Endothelial cell of umbilical vein (primary cell): ENCODE measurements around the gene R3HDML. TPM values are rescaled to one million over a fixed set of nuclear protein-coding genes. Genes with fewer than 3 reads are reported as not detected.

Source experiments
- BruUV-seq: library from RNA; stranded (reverse); fragments of 400-500 nt; replicated peaks from 2 replicates; lab custom pipeline; 2021; lab: Mats Ljungman, UMichigan
- CTCF ChIA-PET: fragments of 300-600, 350-600 bp; sonication (Branson Sonifier 250); formaldehyde crosslinking; loops from one replicate; lab custom pipeline; 2021; ENCODE audit warnings: antibody characterized with exemption, inconsistent platforms; lab: Charles Lee
- POLR2A ChIA-PET: fragments of 300-600, 350-600 bp; sonication (Branson Sonifier 250); formaldehyde crosslinking; loops from one replicate; lab custom pipeline; 2021; ENCODE audit warnings: antibody characterized with exemption, inconsistent platforms; lab: Charles Lee
- DNase-seq: peaks from one replicate; pipeline ENCODE4 v3.0.0-alpha.2; 2011; ENCODE audit warnings: low read depth, low spot score
- FAIRE-seq: peaks from 2 replicates; lab custom pipeline; 2011; peaks lifted over from hg19 to GRCh38; lab: Jason Lieb, UNC
- H2AFZ ChIP-seq: 2 replicates; pipeline ENCODE4 v1.6.0; 2012; ENCODE audit warnings: low read depth, low read length, control low read depth, inconsistent platforms
- H3K27ac ChIP-seq: 2 replicates; pipeline ENCODE4 v1.5.1; 2011; ENCODE audit warnings: low read depth, mild to moderate bottlenecking, control low read depth, low read length, moderate library complexity; ENCODE audit not compliant: insufficient read depth
- H3K27me3 ChIP-seq, 2 experiments: 2 replicates each; pipeline versions ENCODE4 v1.6.0 to v1.6.1; 2011; ENCODE audit warnings: low read length in 2 of 2, mixed read lengths in 1 of 2; ENCODE audit not compliant: control insufficient read depth in 2 of 2, insufficient read depth in 2 of 2
- H3K36me3 ChIP-seq, 2 experiments: 2 replicates in 1 of 2; 3 replicates in 1 of 2; pipeline ENCODE4 v1.5.1; 2011; ENCODE audit warnings: low read length in 2 of 2, mild to moderate bottlenecking in 1 of 2, moderate library complexity in 1 of 2; ENCODE audit not compliant: control insufficient read depth in 2 of 2, insufficient read depth in 2 of 2; ENCODE audit errors: extremely low read depth in 1 of 2
- H3K4me1 ChIP-seq: 3 replicates; pipeline ENCODE4 v1.5.1; 2011; ENCODE audit warnings: mild to moderate bottlenecking, low read length; ENCODE audit not compliant: control insufficient read depth, insufficient read depth; ENCODE audit errors: extremely low read depth
- H3K4me2 ChIP-seq: 2 replicates; pipeline ENCODE4 v1.6.1; 2011; ENCODE audit warnings: low read length, control low read depth, mixed read lengths; ENCODE audit not compliant: insufficient read depth
- H3K4me3 ChIP-seq, 3 experiments: fragments of 200-600 bp in 1 of 3; sonication (generic), shearing (Covaris generic) in 1 of 3; replicated peaks in 1 of 3; 2 replicates each; pipeline ENCODE4 v1.5.1; 2011 to 2016; ENCODE audit warnings: control low read depth in 3 of 3, low read length in 3 of 3, mild to moderate bottlenecking in 2 of 3, inconsistent platforms in 1 of 3, low read depth in 1 of 3, moderate library complexity in 1 of 3; ENCODE audit not compliant: insufficient read depth in 1 of 3
- H3K79me2 ChIP-seq: 2 replicates; pipeline ENCODE4 v1.6.0; 2012; ENCODE audit warnings: low read length, inconsistent platforms; ENCODE audit not compliant: control insufficient read depth, insufficient read depth
- H3K9ac ChIP-seq: replicated peaks from 2 replicates; pipeline ENCODE3; 2011; ENCODE audit warnings: low read length, control low read depth; ENCODE audit not compliant: insufficient read depth; ENCODE audit errors: extremely low read depth
- H3K9me1 ChIP-seq: replicated peaks from 3 replicates; pipeline ENCODE4 v1.6.0; 2011; ENCODE audit warnings: mild to moderate bottlenecking, low read length; ENCODE audit not compliant: control insufficient read depth, insufficient read depth; ENCODE audit errors: extremely low read depth
- H3K9me3 ChIP-seq: replicated peaks from 2 replicates; pipeline ENCODE4 v1.5.1; 2012; ENCODE audit warnings: low read length, inconsistent platforms; ENCODE audit not compliant: control insufficient read depth, insufficient read depth
- H4K20me1 ChIP-seq: replicated peaks from 2 replicates; pipeline ENCODE3; 2011; ENCODE audit warnings: mild to moderate bottlenecking, low read length; ENCODE audit not compliant: control insufficient read depth, insufficient read depth; ENCODE audit errors: extremely low read depth
- EZH2 ChIP-seq: IDR thresholded peaks from 2 replicates; pipeline ENCODE4 v1.6.1; 2012; ENCODE audit warnings: borderline replicate concordance, low read depth, mild to moderate bottlenecking, moderate library complexity, low read length, inconsistent platforms; ENCODE audit not compliant: severe bottlenecking
- FOS ChIP-seq: IDR thresholded peaks from 2 replicates; pipeline ENCODE4 v1.6.1; 2011; ENCODE audit warnings: mild to moderate bottlenecking, low read length, moderate library complexity, borderline replicate concordance; ENCODE audit not compliant: insufficient read depth
- GATA2 ChIP-seq: IDR thresholded peaks from 2 replicates; pipeline ENCODE4 v1.7.0; 2011; ENCODE audit warnings: low read depth, mild to moderate bottlenecking, moderate library complexity, mixed read lengths, low read length; ENCODE audit not compliant: insufficient read length, insufficient read depth
- JUN ChIP-seq: IDR thresholded peaks from 2 replicates; pipeline ENCODE4 v1.6.1; 2011; ENCODE audit warnings: borderline replicate concordance, low read depth; ENCODE audit not compliant: insufficient read length, insufficient read depth
- MYC ChIP-seq: IDR thresholded peaks from one replicate; pipeline ENCODE4 v1.6.1; 2011; ENCODE audit warnings: mild to moderate bottlenecking, low read depth, low read length
- POLR2A ChIP-seq: IDR thresholded peaks from 2 replicates; pipeline ENCODE4 v1.6.1; 2012; ENCODE audit warnings: low read depth, mild to moderate bottlenecking, control low read depth, low read length
- POLR2AphosphoS5 ChIP-seq: IDR thresholded peaks from 2 replicates; pipeline ENCODE4 v1.6.1; 2012; ENCODE audit warnings: low read depth, mild to moderate bottlenecking, control low read depth, low read length, moderate library complexity; ENCODE audit not compliant: insufficient read depth
- dilution Hi-C: fragments of 300-500 bp; cut with MboI; formaldehyde crosslinking; loops from one replicate; pipeline ENCODE4 v1.15.0; 2019; ENCODE audit warnings: low sequenced_read_pairs; ENCODE audit not compliant: extremely low pct_ligation_motif_present
- intact Hi-C: fragments of 100-400 bp; cut with micrococcal nuclease; formaldehyde crosslinking; loops from one replicate; pipeline ENCODE4 v1.10.0; 2022
- polyA plus RNA-seq, 4 experiments: library from polyadenylated mRNA; depleted of rRNA in 3 of 4; stranded (reverse) in 3 of 4; unstranded in 1 of 4; fragments of >200 nt; gene quantifications; 2 replicates each; pipeline versions ENCODE4 v1.2.1 to v1.2.3, GENCODE V29; 2011 to 2012; ENCODE audit warnings: missing spikeins in 1 of 4
- total RNA-seq: library from RNA; stranded (reverse); gene quantifications from 2 replicates; pipeline ENCODE4 v1.2.3, GENCODE V29; 2021
- TF ChIP-seq, protein P1 (sequence below), 2 donors: IDR thresholded peaks; 1 replicate in 1 of 2; 2 replicates in 1 of 2; pipeline ENCODE4 v1.5.1; 2011; ENCODE audit warnings: low read length in 2 of 2, mild to moderate bottlenecking in 2 of 2, moderate library complexity in 2 of 2, control low read depth in 1 of 2, inconsistent platforms in 1 of 2, low read depth in 1 of 2; ENCODE audit not compliant: insufficient read depth in 1 of 2; ENCODE audit errors: extremely low read depth in 1 of 2
- TF ChIP-seq, protein P2 (sequence below): IDR thresholded peaks from 2 replicates; pipeline ENCODE4 v1.6.1; 2011; ENCODE audit not compliant: insufficient read depth, insufficient read length

R3HDML gene
- total and polyA plus RNA-seq, 2 donors (not counting 3 experiments of a cell fraction or from before 2014, with no cell fraction given), result not detected

GRCh38 chr20:44399446-44399845, 62.6 kb downstream of the R3HDML start:
- Histone ChIP-seq H3K4me3 (no peak overlapping the region), H3K9me3 (no peaks in the 10 kb centered on the region), H4K20me1 (no peaks in the 10 kb centered on the region), H3K27ac (no peak overlapping the region), H3K4me1 (no peaks in the 10 kb centered on the region), H3K36me3 (no peaks in the 10 kb centered on the region), H3K9ac (no peak overlapping the region), H3K79me2 (no peaks in the 10 kb centered on the region), H3K27me3 (no peaks in the 10 kb centered on the region), H3K4me2 (no peak overlapping the region), H3K9me1 (no peaks in the 10 kb centered on the region), H2AFZ (no peak overlapping the region)
- intact Hi-C loops (no loop called here), dilution Hi-C loops (no loop called here)
- no peak for TF ChIP-seq POLR2A
- TF ChIP-seq JUN, result no peak
- TF ChIP-seq, protein P1, sequence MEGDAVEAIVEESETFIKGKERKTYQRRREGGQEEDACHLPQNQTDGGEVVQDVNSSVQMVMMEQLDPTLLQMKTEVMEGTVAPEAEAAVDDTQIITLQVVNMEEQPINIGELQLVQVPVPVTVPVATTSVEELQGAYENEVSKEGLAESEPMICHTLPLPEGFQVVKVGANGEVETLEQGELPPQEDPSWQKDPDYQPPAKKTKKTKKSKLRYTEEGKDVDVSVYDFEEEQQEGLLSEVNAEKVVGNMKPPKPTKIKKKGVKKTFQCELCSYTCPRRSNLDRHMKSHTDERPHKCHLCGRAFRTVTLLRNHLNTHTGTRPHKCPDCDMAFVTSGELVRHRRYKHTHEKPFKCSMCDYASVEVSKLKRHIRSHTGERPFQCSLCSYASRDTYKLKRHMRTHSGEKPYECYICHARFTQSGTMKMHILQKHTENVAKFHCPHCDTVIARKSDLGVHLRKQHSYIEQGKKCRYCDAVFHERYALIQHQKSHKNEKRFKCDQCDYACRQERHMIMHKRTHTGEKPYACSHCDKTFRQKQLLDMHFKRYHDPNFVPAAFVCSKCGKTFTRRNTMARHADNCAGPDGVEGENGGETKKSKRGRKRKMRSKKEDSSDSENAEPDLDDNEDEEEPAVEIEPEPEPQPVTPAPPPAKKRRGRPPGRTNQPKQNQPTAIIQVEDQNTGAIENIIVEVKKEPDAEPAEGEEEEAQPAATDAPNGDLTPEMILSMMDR (IDR thresholded peaks at IDR 0.05; ENCODE audit: extremely low read depth in 1 of 2, insufficient read depth in 1 of 2, low read depth in 1 of 2, low read length in 2 of 2), result no peak
- TF ChIP-seq GATA2, result no peak
- no peak for TF ChIP-seq FOS
- TF ChIP-seq MYC, result no peak
- TF ChIP-seq POLR2AphosphoS5, result no peak
- no peak for TF ChIP-seq EZH2
- TF ChIP-seq, protein P2, sequence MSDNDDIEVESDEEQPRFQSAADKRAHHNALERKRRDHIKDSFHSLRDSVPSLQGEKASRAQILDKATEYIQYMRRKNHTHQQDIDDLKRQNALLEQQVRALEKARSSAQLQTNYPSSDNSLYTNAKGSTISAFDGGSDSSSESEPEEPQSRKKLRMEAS, result no peak
- FAIRE-seq, result no peak
- no TSS peak for BruUV-seq
- POLR2A ChIA-PET, result no interaction called here
- no peak for DNase-seq
- CTCF ChIA-PET, result no interaction called here
